Ishikawa (cell line): Measurements from ENCODE around the gene GUCY2F.

Experiments used
- CEBPB ChIP-seq: IDR thresholded peaks from 2 replicates; pipeline ENCODE4 v1.6.1; 2012
- CREB1 ChIP-seq: IDR thresholded peaks from 2 replicates; pipeline ENCODE4 v1.6.1; 2012; ENCODE audit warnings: low read depth
- EGR1 ChIP-seq: IDR thresholded peaks from 2 replicates; pipeline ENCODE4 v1.6.1; 2012
- EP300 ChIP-seq: IDR thresholded peaks from 2 replicates; pipeline ENCODE4 v1.6.1; 2012; ENCODE audit warnings: borderline replicate concordance
- FOXM1 ChIP-seq: IDR thresholded peaks from 2 replicates; pipeline ENCODE4 v1.6.1; 2012; ENCODE audit warnings: low read depth, borderline replicate concordance
- MAX ChIP-seq: IDR thresholded peaks from 2 replicates; pipeline ENCODE4 v1.6.1; 2012
- NFIC ChIP-seq: IDR thresholded peaks from 2 replicates; pipeline ENCODE4 v1.6.1; 2012
- RAD21 ChIP-seq: IDR thresholded peaks from 2 replicates; pipeline ENCODE4 v1.6.1; 2012; ENCODE audit warnings: low read depth
- REST ChIP-seq: IDR thresholded peaks from 2 replicates; pipeline ENCODE4 v1.6.1; 2012; ENCODE audit warnings: low read depth, mild to moderate bottlenecking
- TAF1 ChIP-seq: IDR thresholded peaks from 2 replicates; pipeline ENCODE4 v1.6.1; 2012; ENCODE audit warnings: low read depth, mild to moderate bottlenecking
- TCF12 ChIP-seq: IDR thresholded peaks from 2 replicates; pipeline ENCODE4 v1.6.1; 2012; ENCODE audit warnings: low read depth
- TEAD4 ChIP-seq: IDR thresholded peaks from 2 replicates; pipeline ENCODE4 v1.6.1; 2012
- YY1 ChIP-seq: IDR thresholded peaks from 2 replicates; pipeline ENCODE4 v1.6.1; 2012; ENCODE audit warnings: low read depth
- ZBTB7A ChIP-seq: IDR thresholded peaks from 2 replicates; pipeline ENCODE4 v1.6.1; 2012; ENCODE audit warnings: low read depth
- TF ChIP-seq, protein P1 (sequence below): IDR thresholded peaks from 2 replicates; pipeline ENCODE4 v1.6.1; 2012

GUCY2F gene

GRCh38 chrX:109487640-109488039, 5.8 kb upstream of the GUCY2F start:
- no peak for TF ChIP-seq TCF12
- no peak for TF ChIP-seq EGR1
- TF ChIP-seq, protein P1, sequence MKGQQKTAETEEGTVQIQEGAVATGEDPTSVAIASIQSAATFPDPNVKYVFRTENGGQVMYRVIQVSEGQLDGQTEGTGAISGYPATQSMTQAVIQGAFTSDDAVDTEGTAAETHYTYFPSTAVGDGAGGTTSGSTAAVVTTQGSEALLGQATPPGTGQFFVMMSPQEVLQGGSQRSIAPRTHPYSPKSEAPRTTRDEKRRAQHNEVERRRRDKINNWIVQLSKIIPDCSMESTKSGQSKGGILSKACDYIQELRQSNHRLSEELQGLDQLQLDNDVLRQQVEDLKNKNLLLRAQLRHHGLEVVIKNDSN = no peak
- no peak for TF ChIP-seq REST
- TF ChIP-seq TAF1 = no peak
- no peak for TF ChIP-seq ZBTB7A
- TF ChIP-seq YY1 = no peak
- no peak for TF ChIP-seq RAD21
- TF ChIP-seq FOXM1 = no peak
- no peak for TF ChIP-seq MAX
- TF ChIP-seq CEBPB = no peak
- TF ChIP-seq NFIC = no peak
- TF ChIP-seq CREB1 = no peak

DNA sequence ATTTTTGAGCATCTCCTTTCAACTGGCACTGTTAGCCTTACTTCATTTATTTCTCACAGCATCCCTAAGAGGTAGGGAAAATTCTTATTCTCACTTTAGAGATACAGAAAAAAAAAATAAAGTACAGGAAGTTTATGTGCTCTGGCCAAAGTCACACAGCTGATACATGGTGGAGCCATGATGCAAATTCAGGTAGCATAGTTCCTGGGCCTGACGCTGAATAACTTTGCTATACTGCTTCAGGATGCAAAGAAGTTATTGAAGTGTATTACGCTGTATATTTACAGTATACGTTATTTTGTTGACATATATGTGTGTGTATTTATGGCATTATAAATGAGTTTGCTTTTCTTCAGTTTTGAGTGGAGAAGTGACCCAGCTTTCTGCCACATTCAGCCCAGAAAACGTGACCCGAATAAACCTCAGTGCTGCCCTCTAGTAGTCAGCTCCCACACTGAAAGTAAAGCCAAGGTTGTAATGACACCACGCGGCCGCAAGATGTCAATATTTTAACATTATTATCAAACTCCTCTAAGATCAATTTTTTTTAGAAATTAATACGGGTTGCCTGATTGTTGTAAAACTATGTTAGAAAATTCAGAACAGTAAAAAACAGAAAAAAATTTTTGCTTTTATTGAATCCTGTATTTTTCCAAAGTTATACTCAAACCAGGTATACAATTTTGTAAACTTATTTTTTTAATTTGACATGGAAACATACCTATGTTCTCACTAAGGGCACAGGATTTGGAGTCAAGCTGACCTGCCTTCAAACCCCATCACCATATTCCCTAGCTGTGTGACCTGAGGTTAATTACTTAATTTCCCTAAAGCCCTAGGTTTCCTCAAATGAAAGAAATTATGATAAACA, 3.8 kb upstream of the GUCY2F start:
- TF ChIP-seq MAX (no peak), TCF12 (no peak), RAD21 (peak; percentile 63), CREB1 (no peak), REST (no peak), EGR1 (no peak), ZBTB7A (no peak)

DNA sequence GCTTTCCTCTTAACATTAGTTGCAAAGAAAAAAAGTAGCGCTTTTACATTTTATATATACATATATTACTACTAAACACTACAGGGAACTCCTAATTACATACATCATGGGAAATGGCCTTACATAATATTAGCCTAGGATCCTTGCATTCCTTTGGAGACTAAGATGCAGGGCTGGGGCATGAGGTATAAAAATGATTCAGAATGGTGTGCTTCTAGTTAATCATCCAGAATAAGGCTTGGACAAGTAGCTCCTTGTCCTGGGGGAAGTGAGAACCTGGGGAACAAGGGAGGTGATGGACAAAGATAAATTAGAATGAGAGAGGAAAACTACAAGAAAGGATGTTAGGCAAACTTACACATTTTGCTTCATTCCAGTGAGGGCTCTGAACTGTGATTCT, 3.0 kb upstream of the GUCY2F start:
- TF ChIP-seq NFIC (no peak), RAD21 (no peak), EGR1 (no peak), REST (no peak), MAX (no peak), CEBPB (no peak), TAF1 (no peak), EP300 (no peak), CREB1 (no peak), FOXM1 (no peak), ZBTB7A (no peak), TCF12 (no peak), YY1 (no peak), TEAD4 (no peak)
- TF ChIP-seq, protein P1 = no peak
